SK-N-SH (cell line): ENCODE data around the gene ITGB5. TPM values are rescaled to one million over a fixed set of nuclear protein-coding genes. Genes with fewer than 3 reads are reported as not detected.

Experiments
- CTCF ChIA-PET: fragments of 300-600, 350-600 bp; formaldehyde crosslinking; extraction: SDS; loops from one replicate; lab custom pipeline; 2021; lab: Yijun Ruan, JAX
- POLR2A ChIA-PET: fragments of 350-600 bp; sonication (Branson Sonifier 250); formaldehyde crosslinking; extraction: SDS; loops from one replicate; lab custom pipeline; 2020; ENCODE audit warnings: antibody characterized with exemption, inconsistent platforms; lab: Yijun Ruan, JAX
- DNase-seq: peaks from one replicate; pipeline ENCODE4 v3.0.0; 2012
- H2AFZ ChIP-seq: fragments of 200-600 bp; sonication (generic); 2 replicates; pipeline ENCODE4 v1.8.1; 2016; ENCODE audit warnings: antibody characterized with exemption, mild to moderate bottlenecking, low read depth
- H3F3A ChIP-seq: fragments of 200-600 bp; sonication (generic); replicated peaks from 2 replicates; pipeline ENCODE3; 2016; ENCODE audit warnings: antibody characterized with exemption, mild to moderate bottlenecking; ENCODE audit not compliant: insufficient read depth
- H3K27ac ChIP-seq, 2 experiments: fragments of 200-500 bp in 1 of 2; fragments of 200-600 bp in 1 of 2; sonication (Bioruptor generic) in 1 of 2; sonication (generic), shearing (Covaris generic) in 1 of 2; 2 replicates each; pipeline versions ENCODE4 v1.5.1 to v1.6.1; 2014 to 2016; ENCODE audit warnings: low read depth in 2 of 2, inconsistent platforms in 1 of 2, low read length in 1 of 2, mild to moderate bottlenecking in 1 of 2, mixed read lengths in 1 of 2
- H3K27me3 ChIP-seq: fragments of 200-600 bp; sonication (generic), shearing (Covaris generic); 2 replicates; pipeline ENCODE4 v1.6.1; 2016; ENCODE audit warnings: mixed run types; ENCODE audit not compliant: insufficient read depth
- H3K36me3 ChIP-seq, 2 experiments: fragments of 200-500 bp in 1 of 2; fragments of 200-600 bp in 1 of 2; sonication (Bioruptor generic) in 1 of 2; sonication (generic) in 1 of 2; replicated peaks in 1 of 2; 2 replicates each; pipeline versions ENCODE3 to v1.5.1; 2014 to 2016; ENCODE audit warnings: low read length in 1 of 2, mild to moderate bottlenecking in 1 of 2; ENCODE audit not compliant: insufficient read depth in 2 of 2, control insufficient read depth in 1 of 2
- H3K4me1 ChIP-seq, 2 experiments: fragments of 200-500 bp in 1 of 2; fragments of 200-600 bp in 1 of 2; sonication (Bioruptor generic) in 1 of 2; sonication (generic), shearing (Covaris generic) in 1 of 2; 2 replicates each; pipeline versions ENCODE4 v1.5.1 to v1.6.1; 2014 to 2016; ENCODE audit warnings: low read depth in 1 of 2, low read length in 1 of 2, mixed run types in 1 of 2; ENCODE audit not compliant: insufficient read depth in 2 of 2, control insufficient read depth in 1 of 2
- H3K4me2 ChIP-seq: fragments of 200-600 bp; sonication (generic), shearing (Covaris generic); 2 replicates; pipeline ENCODE4 v1.6.1; 2017; ENCODE audit warnings: mixed run types
- H3K4me3 ChIP-seq, 2 experiments: fragments of 200-500 bp in 1 of 2; fragments of 200-600 bp in 1 of 2; sonication (Bioruptor generic) in 1 of 2; sonication (generic), shearing (Covaris generic) in 1 of 2; 2 replicates each; pipeline versions ENCODE4 v1.5.1 to v1.8.1; 2014 to 2016; ENCODE audit warnings: low read depth in 2 of 2, inconsistent platforms in 1 of 2, low read length in 1 of 2, mild to moderate bottlenecking in 1 of 2, mixed read lengths in 1 of 2, moderate library complexity in 1 of 2
- H3K79me2 ChIP-seq: fragments of 200-600 bp; sonication (generic); 2 replicates; pipeline ENCODE4 v1.8.1; 2017; ENCODE audit warnings: mild to moderate bottlenecking; ENCODE audit not compliant: insufficient read depth
- H3K9ac ChIP-seq: fragments of 200-600 bp; sonication (generic); 2 replicates; pipeline ENCODE4 v1.6.1; 2017; ENCODE audit warnings: mixed run types
- H3K9me2 ChIP-seq: fragments of 200-600 bp; sonication (generic); 2 replicates; pipeline ENCODE4 v1.6.1; 2017; ENCODE audit warnings: mixed run types
- H3K9me3 ChIP-seq: fragments of 200-600 bp; sonication (generic); 2 replicates; pipeline ENCODE4 v1.6.1; 2017; ENCODE audit warnings: mixed run types, mild to moderate bottlenecking, moderate library complexity
- H4K20me1 ChIP-seq: fragments of 200-600 bp; sonication (generic); 2 replicates; pipeline ENCODE4 v1.6.1; 2017; ENCODE audit warnings: mild to moderate bottlenecking, mixed run types; ENCODE audit not compliant: insufficient read depth
- CHD2 ChIP-seq: fragments of 150-350 bp; IDR thresholded peaks from 2 replicates; pipeline ENCODE4 v1.6.1; 2018; ENCODE audit warnings: low read length; ENCODE audit not compliant: partially characterized antibody
- EP300 ChIP-seq, 2 experiments: IDR thresholded peaks; 2 replicates each; pipeline versions ENCODE4 v1.4.0 to v1.6.1; 2012; ENCODE audit warnings: borderline replicate concordance in 1 of 2, low read depth in 1 of 2, low read length in 1 of 2
- EZH2phosphoT487 ChIP-seq: fragments of 200-600 bp; sonication (generic); IDR thresholded peaks from 2 replicates; pipeline ENCODE4 v1.6.1; 2017; ENCODE audit warnings: low read depth, mixed run types, mild to moderate bottlenecking, antibody characterized with exemption, moderate library complexity, borderline replicate concordance
- FOXM1 ChIP-seq: IDR thresholded peaks from 2 replicates; pipeline ENCODE4 v1.4.0; 2012; ENCODE audit warnings: low read depth, mild to moderate bottlenecking
- NFIC ChIP-seq: IDR thresholded peaks from 2 replicates; pipeline ENCODE4 v1.4.0; 2012; ENCODE audit warnings: borderline replicate concordance
- REST ChIP-seq: IDR thresholded peaks from 2 replicates; pipeline ENCODE4 v1.6.1; 2012; ENCODE audit warnings: mild to moderate bottlenecking, low read depth, low read length, moderate library complexity
- RXRA ChIP-seq: IDR thresholded peaks from 2 replicates; pipeline ENCODE4 v1.4.0; 2012; ENCODE audit warnings: low read depth, mild to moderate bottlenecking, borderline replicate concordance
- TCF12 ChIP-seq: IDR thresholded peaks from 2 replicates; pipeline ENCODE4 v1.4.0; 2012
- YY1 ChIP-seq: IDR thresholded peaks from 2 replicates; pipeline ENCODE4 v1.4.0; 2012; ENCODE audit warnings: low read depth, mild to moderate bottlenecking
- ZBTB33 ChIP-seq: IDR thresholded peaks from 2 replicates; pipeline ENCODE4 v1.4.0; 2012; ENCODE audit warnings: low read depth, borderline replicate concordance
- WGBS: methylation state at CpG from one replicate; pipeline ENCODE4 v1.1.6; 2017; ENCODE audit warnings: low lambda C conversion rate; 5-methylcytosine and 5-hydroxymethylcytosine counted together
- polyA plus RNA-seq, 3 experiments: library from polyadenylated mRNA; depleted of rRNA; stranded (reverse); fragments of >200 nt; gene quantifications; 2 replicates each; pipeline ENCODE4 v1.2.3, GENCODE V29; 2012
- TF ChIP-seq, protein P1 (sequence below): fragments of 150-350 bp; IDR thresholded peaks from 2 replicates; pipeline ENCODE4 v1.6.1; 2017; ENCODE audit warnings: antibody characterized with exemption, low read length, low read depth, borderline replicate concordance

Gene ITGB5
- polyA plus RNA-seq, 1 of the 3 experiments (the other 2 are of a cell fraction), result 481 TPM

DNA sequence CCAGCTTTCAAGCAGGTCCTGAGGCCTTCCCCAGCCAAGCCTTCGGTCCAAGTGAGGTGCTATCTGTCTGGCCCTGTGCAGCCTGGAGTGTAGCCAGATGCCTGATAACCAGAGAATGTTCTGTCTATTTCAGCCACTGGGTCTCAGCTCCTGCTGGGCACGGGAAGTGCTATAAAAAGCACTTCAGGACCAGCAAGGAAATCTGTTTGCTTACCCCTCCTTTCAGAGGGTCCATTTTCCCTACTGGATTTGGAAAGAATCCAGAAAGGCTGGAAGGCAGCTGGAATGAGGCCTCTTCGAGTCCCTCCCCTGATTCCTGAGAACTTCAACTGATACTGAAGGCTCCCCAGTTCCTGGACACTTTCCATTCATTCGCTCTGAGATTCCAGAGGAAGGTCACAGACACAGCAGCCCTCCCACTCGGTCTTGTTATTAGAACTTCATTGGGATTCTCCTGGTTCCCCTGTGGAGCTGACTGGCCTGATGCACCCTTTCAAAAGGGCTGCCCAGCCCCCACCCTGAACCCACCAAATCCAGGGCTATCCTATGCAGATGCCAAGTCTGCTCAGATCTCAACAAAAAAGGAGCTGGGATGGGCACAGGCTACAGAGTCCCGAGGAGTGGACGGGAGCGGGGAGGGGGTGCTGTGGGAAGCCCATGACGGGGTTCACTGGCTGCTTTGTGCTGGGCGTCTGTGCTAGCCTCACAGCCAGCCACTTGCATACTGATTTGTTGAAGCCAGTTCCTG, 86.5 kb downstream of the ITGB5 start:
- no peak overlapping the region for H3K9ac ChIP-seq
- H3K4me1 ChIP-seq, result peaks cover 9 to 43% of the 10 kb centered on the region in 2 experiments
- DNase-seq, result peak; percentile 67
- no peaks in the 10 kb centered on the region for H4K20me1 ChIP-seq
- POLR2A ChIA-PET, result interaction anchor here (1.2 kb wide), 1 partner anchor 35 kb away, joined by 3 read pairs; no protein-coding TSS in a partner anchor
- no peaks in the 10 kb centered on the region for H3K79me2 ChIP-seq
- H3K4me3 ChIP-seq, result no peak overlapping the region
- H3K36me3 ChIP-seq, result peaks cover 20 to 50% of the 10 kb centered on the region in 2 experiments
- no peak overlapping the region for H2AFZ ChIP-seq
- H3K27me3 ChIP-seq, result no peaks in the 10 kb centered on the region
- WGBS, result 60% methylated on average over 6 of the region's 10 CpGs
- H3K4me2 ChIP-seq, result peak overlapping the region; percentile 52; the same call in 1 of the 2 replicates
- peak overlapping the region; percentile 21 to 85; a peak in 2 of 4 replicates for H3K27ac ChIP-seq
- H3F3A ChIP-seq, result peaks cover 7% of the 10 kb centered on the region
- H3K9me2 ChIP-seq, result no peaks in the 10 kb centered on the region
- H3K9me3 ChIP-seq, result no peaks in the 10 kb centered on the region
- CTCF ChIA-PET, result interaction anchor here (0.7 to 2.5 kb wide), 6 partner anchors 14 to 101 kb away, joined by 3 to 15 read pairs (median 4); no protein-coding TSS in a partner anchor
- 0 out of 2 replicates have a peak, but pooled peaks have one; percentile 8 for TF ChIP-seq TCF12
- peak; percentile 5; the same call in 1 of the 2 replicates for TF ChIP-seq NFIC
- peak in 1 of 2 experiments; percentile 27; a peak in 1 of 4 replicates for TF ChIP-seq EP300 (IDR thresholded peaks at IDR 0.05; ENCODE audit: borderline replicate concordance in 1 of 2, low read depth in 1 of 2, low read length in 1 of 2)
- TF ChIP-seq ZBTB33, result no peak

- H3K9me2 ChIP-seq, result no peaks in the 10 kb centered on the region
- ChIA-PET POLR2A (interaction anchor here (1.2 kb wide), 1 partner anchor 35 kb away, joined by 3 read pairs; no protein-coding TSS in a partner anchor), CTCF (interaction anchor here (1.1 to 2.5 kb wide), 5 partner anchors 14 to 101 kb away, joined by 3 to 15 read pairs (median 4); no protein-coding TSS in a partner anchor)
- no peaks in the 10 kb centered on the region for H3K27me3 ChIP-seq
- H3K9ac ChIP-seq, result no peak overlapping the region
- no peak overlapping the region for H3K4me2 ChIP-seq
- H3K4me3 ChIP-seq, result no peak overlapping the region
- TF ChIP-seq CHD2 (no peak), ZBTB33 (no peak), RXRA (no peak), FOXM1 (no peak), YY1 (no peak), REST (no peak), TCF12 (no peak), EZH2phosphoT487 (no peak), EP300 (IDR thresholded peaks at IDR 0.05; ENCODE audit: borderline replicate concordance in 1 of 2, low read depth in 1 of 2, low read length in 1 of 2) (no peak)
- TF ChIP-seq, protein P1, sequence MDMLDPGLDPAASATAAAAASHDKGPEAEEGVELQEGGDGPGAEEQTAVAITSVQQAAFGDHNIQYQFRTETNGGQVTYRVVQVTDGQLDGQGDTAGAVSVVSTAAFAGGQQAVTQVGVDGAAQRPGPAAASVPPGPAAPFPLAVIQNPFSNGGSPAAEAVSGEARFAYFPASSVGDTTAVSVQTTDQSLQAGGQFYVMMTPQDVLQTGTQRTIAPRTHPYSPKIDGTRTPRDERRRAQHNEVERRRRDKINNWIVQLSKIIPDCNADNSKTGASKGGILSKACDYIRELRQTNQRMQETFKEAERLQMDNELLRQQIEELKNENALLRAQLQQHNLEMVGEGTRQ, result no peak
- no peak overlapping the region for H2AFZ ChIP-seq
- no peaks in the 10 kb centered on the region for H4K20me1 ChIP-seq
- H3F3A ChIP-seq, result peaks cover 7% of the 10 kb centered on the region
- no peaks in the 10 kb centered on the region for H3K79me2 ChIP-seq
- 92% methylated on average over 1 of the region's 1 CpG for WGBS
- H3K36me3 ChIP-seq, result peaks cover 24 to 53% of the 10 kb centered on the region in 2 experiments
- H3K9me3 ChIP-seq, result no peaks in the 10 kb centered on the region
- no peak for DNase-seq
- H3K4me1 ChIP-seq, result peaks cover 9 to 43% of the 10 kb centered on the region in 2 experiments
- H3K27ac ChIP-seq, result peak overlapping the region; percentile 21 to 85; a peak in 2 of 4 replicates
Measured at GRCh38 chr3:124800076-124800475, 87.1 kb downstream of the ITGB5 start.
